ENCODE data around the gene GYPB. TPM values are rescaled to one million over a fixed set of nuclear protein-coding genes. Genes with fewer than 3 reads are reported as not detected.
"Not testable (repeated sequence)": the region's sequence is repeated elsewhere in the genome, so short reads cannot be mapped to it uniquely, and the experiment has no call there.

Gene GYPB
- total and polyA plus RNA-seq, 2 of the 8 experiments (the other 6 are each of a cell fraction or from before 2014, with no cell fraction given), result not detected

DNA sequence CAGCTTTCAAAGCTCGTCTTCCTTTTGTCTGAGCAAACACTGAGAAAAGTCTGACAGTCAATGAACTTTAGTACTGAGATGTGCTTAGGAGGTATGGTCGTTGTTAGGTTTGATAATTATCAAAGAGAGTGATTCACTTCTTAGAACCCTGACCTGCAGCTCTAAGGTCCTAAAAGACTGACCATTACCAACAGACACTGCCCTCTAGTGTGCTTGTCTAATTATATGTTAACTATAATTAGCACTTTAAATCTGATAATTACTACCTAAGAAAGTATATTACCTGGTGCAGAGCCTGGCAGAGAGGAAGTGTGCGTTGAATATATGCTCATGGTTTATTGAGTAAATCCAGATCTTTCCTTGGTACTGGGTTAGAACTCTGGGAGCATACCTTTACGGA, 38.4 kb downstream of the GYPB start:
- H4K20me1 ChIP-seq (replicated peaks in 1 of 2; ENCODE audit: control insufficient read depth in 1 of 2, insufficient read depth in 2 of 2, low read length in 2 of 2); H3K79me1 ChIP-seq (ENCODE audit: low read depth, low read length); H3K9ac ChIP-seq (replicated peaks in 1 of 4; ENCODE audit: extremely low read depth in 1 of 4, low read depth in 3 of 4, low read length in 3 of 4); H3K27ac ChIP-seq (ENCODE audit: low read depth, low read length); POLR2A ChIA-PET (ENCODE audit: partially characterized antibody); H3K79me2 ChIP-seq (ENCODE audit: control insufficient read depth in 1 of 2, insufficient read depth in 2 of 2, low read length in 2 of 2); H2BK120ac ChIP-seq (replicated peaks; ENCODE audit: low read depth, low read length); DNase-seq (ENCODE audit: low read depth in 1 of 2, low spot score in 2 of 2); H3K23me2 ChIP-seq (ENCODE audit: low read depth, low read length); H3K56ac ChIP-seq (replicated peaks; ENCODE audit: insufficient read length, low read depth, low read length); H3K18ac ChIP-seq (ENCODE audit: extremely low read depth, low read length); H4K8ac ChIP-seq (ENCODE audit: extremely low read depth, insufficient read depth, low read length); H2BK15ac ChIP-seq (ENCODE audit: low read length); H4K5ac ChIP-seq (ENCODE audit: insufficient read length, low read depth, low read length); H3K36me3 ChIP-seq (ENCODE audit: control insufficient read depth in 2 of 4, insufficient read depth in 4 of 4, low read length in 3 of 4); H3K4me3 ChIP-seq (ENCODE audit: extremely low read depth in 1 of 4, insufficient read depth in 2 of 4, low read depth in 3 of 4, low read length in 4 of 4); FAIRE-seq; H3K23ac ChIP-seq (ENCODE audit: insufficient read length); H3K4me1 ChIP-seq (replicated peaks in 1 of 4; ENCODE audit: control insufficient read depth in 3 of 4, insufficient read depth in 4 of 4, low read length in 3 of 4); H3K14ac ChIP-seq (ENCODE audit: insufficient read length); H2BK5ac ChIP-seq (ENCODE audit: low read depth, low read length); H3K4me2 ChIP-seq (ENCODE audit: insufficient read depth in 1 of 2, low read depth in 2 of 2, low read length in 2 of 2); H2AFZ ChIP-seq (ENCODE audit: low read length); H2AK5ac ChIP-seq (ENCODE audit: low read depth, low read length); H2BK12ac ChIP-seq (ENCODE audit: low read depth, low read length); H3K4ac ChIP-seq (replicated peaks; ENCODE audit: insufficient read length, low read depth, low read length); H3K9me3 ChIP-seq (ENCODE audit: insufficient read depth in 2 of 2, low read depth in 1 of 2, low read length in 1 of 2); H3K27me3 ChIP-seq (replicated peaks in 1 of 4; ENCODE audit: control insufficient read depth in 3 of 4, extremely low read depth in 1 of 4, insufficient read depth in 3 of 4, low read length in 3 of 4); H4K91ac ChIP-seq (replicated peaks; ENCODE audit: insufficient read length, low read length); H2BK20ac ChIP-seq (ENCODE audit: low read length): not testable (repeated sequence)
- CTCF ChIA-PET (ENCODE audit: partially characterized antibody), result interaction anchor here (0.6 to 1.7 kb wide), 9 partner anchors 13 to 466 kb away, joined by 3 to 7 read pairs (median 3); no protein-coding TSS in a partner anchor
- TF ChIP-seq RAD21 (IDR thresholded peaks at IDR 0.05 in 1 of 2, conservative IDR thresholded peaks at IDR 0.05 in 1 of 2; ENCODE audit: low read depth in 2 of 2, low read length in 2 of 2), result peak; percentile 19 to 27; a peak in 3 of 4 replicates
- 64% methylated on average over 4 of the region's 4 CpGs; no CpG with 5 or more reads in 1 of the 2 experiments for WGBS, 2 experiments (ENCODE audit: extremely low coverage in 1 of 2, insufficient coverage in 1 of 2, insufficient read length in 1 of 2, insufficient replicate concordance in 2 of 2, low coverage in 1 of 2, low lambda C conversion rate in 2 of 2, missing lambda C conversion rate in 1 of 2)

DNA sequence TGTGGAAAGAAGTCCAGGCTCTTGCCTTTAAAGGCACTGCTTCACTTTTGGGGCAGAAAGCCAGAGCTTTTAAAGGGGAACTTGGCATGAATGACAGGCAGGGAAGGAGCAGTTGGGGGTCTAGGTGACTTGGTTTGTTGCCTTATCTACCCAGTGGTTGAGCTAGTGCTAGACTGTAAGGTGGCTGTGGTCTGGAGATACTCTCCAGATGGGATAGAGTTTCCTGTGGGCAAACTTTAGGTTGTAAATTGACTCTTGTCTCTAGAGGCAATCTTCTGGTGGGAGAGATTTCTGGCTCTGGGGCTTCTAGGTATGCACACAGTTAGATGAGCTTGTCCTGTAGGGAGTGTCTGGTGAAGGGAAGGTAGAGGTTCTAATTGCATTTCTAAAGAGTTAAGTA, 43.7 kb downstream of the GYPB start:
- H3K14ac ChIP-seq (ENCODE audit: insufficient read length); H2BK15ac ChIP-seq (ENCODE audit: low read length); H3K4me3 ChIP-seq (ENCODE audit: extremely low read depth in 1 of 4, insufficient read depth in 2 of 4, low read depth in 3 of 4, low read length in 4 of 4); H3K18ac ChIP-seq (ENCODE audit: extremely low read depth, low read length); H3K4me1 ChIP-seq (replicated peaks in 1 of 4; ENCODE audit: control insufficient read depth in 3 of 4, insufficient read depth in 4 of 4, low read length in 3 of 4); FAIRE-seq; H2AK5ac ChIP-seq (ENCODE audit: low read depth, low read length); H3K56ac ChIP-seq (replicated peaks; ENCODE audit: insufficient read length, low read depth, low read length); H3K23ac ChIP-seq (ENCODE audit: insufficient read length); H4K5ac ChIP-seq (ENCODE audit: insufficient read length, low read depth, low read length); H3K36me3 ChIP-seq (ENCODE audit: control insufficient read depth in 2 of 4, insufficient read depth in 4 of 4, low read length in 3 of 4); H3K4me2 ChIP-seq (ENCODE audit: insufficient read depth in 1 of 2, low read depth in 2 of 2, low read length in 2 of 2); H3K27me3 ChIP-seq (replicated peaks in 1 of 4; ENCODE audit: control insufficient read depth in 3 of 4, extremely low read depth in 1 of 4, insufficient read depth in 3 of 4, low read length in 3 of 4); H3K79me1 ChIP-seq (ENCODE audit: low read depth, low read length); H3K9ac ChIP-seq (replicated peaks in 1 of 4; ENCODE audit: extremely low read depth in 1 of 4, low read depth in 3 of 4, low read length in 3 of 4); H4K91ac ChIP-seq (replicated peaks; ENCODE audit: insufficient read length, low read length); H3K4ac ChIP-seq (replicated peaks; ENCODE audit: insufficient read length, low read depth, low read length); H4K8ac ChIP-seq (ENCODE audit: extremely low read depth, insufficient read depth, low read length); H4K20me1 ChIP-seq (replicated peaks in 1 of 2; ENCODE audit: control insufficient read depth in 1 of 2, insufficient read depth in 2 of 2, low read length in 2 of 2); H2BK12ac ChIP-seq (ENCODE audit: low read depth, low read length); H2AFZ ChIP-seq (ENCODE audit: low read length); DNase-seq (ENCODE audit: low read depth in 1 of 2, low spot score in 2 of 2); H2BK20ac ChIP-seq (ENCODE audit: low read length); H3K79me2 ChIP-seq (ENCODE audit: control insufficient read depth in 1 of 2, insufficient read depth in 2 of 2, low read length in 2 of 2); POLR2A ChIA-PET (ENCODE audit: partially characterized antibody); H3K27ac ChIP-seq (ENCODE audit: low read depth, low read length); H3K9me3 ChIP-seq (ENCODE audit: insufficient read depth in 2 of 2, low read depth in 1 of 2, low read length in 1 of 2); H2BK120ac ChIP-seq (replicated peaks; ENCODE audit: low read depth, low read length); H2BK5ac ChIP-seq (ENCODE audit: low read depth, low read length); H3K23me2 ChIP-seq (ENCODE audit: low read depth, low read length); CTCF ChIA-PET (ENCODE audit: partially characterized antibody): not testable (repeated sequence)

Measured in H1 (cell line).